GM19351 (cell line): ENCODE measurements around the gene ITPKB.
"Not testable (repeated sequence)": the region's sequence is repeated elsewhere in the genome, so short reads cannot be mapped to it uniquely, and the experiment has no call there.

Source experiments
- ATAC-seq: cut with Tn5 transposase; IDR thresholded peaks from one replicate; pipeline ENCODE4 v1.9.1; 2021; ENCODE audit warnings: mild to moderate bottlenecking, moderate library complexity; ENCODE audit not compliant: unreplicated experiment

The ITPKB gene

DNA sequence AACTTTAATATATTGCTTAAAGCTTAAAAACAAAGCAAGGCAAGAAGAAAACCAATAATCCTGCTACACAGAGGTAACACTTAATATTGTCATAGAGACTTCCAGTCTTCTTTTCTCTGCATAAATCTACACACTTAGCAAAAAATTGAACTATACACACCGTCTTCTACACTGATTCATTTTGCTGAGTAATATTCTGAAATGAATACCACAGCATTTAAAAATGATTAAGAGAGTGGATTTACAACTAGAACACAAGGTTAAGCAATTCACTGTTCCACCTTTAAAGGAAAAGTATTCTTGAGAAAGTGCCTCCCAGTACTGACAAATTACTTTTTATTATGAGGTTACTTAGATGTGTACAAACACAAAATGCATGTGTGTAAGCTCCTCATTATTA lies 22.2 kb upstream of the ITPKB start:
- ATAC-seq, result no peak

DNA sequence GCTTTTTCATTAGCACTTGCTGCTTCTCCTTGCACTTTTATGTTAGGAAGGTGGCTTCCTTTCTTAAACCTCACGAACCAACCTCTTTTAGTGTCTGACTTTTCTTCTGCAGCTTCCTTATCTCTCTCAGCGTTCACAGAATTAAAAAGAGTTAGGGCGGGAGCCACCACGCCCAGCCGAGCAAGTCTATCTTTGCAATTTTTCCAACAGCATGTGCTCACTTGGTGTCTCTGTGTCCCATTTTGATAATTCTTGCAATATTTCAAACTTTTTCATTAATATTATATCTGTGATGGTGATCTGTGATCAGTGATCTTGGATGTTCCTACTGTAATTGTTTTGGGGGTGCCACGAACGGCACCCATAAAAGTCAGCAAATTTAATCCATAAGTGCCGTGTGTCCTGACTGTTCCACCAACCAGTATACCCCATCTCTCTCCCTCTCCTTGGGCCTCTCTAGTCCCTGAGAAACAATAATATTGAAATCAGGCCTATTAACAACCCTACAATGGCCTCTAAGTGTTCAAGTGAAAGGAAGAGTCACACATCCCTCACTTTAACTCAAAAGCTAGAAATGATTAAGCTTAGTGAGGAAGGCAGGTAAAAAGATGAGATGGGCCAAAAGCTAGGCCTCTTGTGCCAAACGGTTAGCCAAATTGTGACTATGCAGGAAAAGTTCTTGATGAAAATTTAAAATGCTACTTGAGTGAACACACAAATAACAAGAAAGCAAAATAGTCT lies 15.9 kb upstream of the ITPKB start:
- no peak for ATAC-seq

DNA sequence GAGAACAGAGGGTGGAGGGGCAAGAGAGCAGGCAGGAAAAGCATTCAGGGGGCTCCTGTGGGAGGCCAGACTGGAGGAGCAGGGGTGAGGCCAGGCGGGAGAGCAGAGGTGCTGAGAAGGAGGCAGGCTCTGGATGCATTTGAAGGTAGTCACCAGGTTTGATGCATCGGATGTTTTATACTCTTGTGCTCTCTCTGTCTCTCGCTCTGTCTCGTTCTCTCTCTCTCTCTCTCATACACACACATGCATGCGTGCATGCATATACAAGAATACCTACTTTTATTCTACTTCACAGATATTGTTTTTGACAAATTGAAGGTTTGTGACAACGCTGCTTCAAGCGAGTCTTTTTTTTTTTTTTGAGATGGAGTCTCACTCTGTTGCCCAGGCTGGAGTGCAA lies 15.0 kb upstream of the ITPKB start:
- no peak for ATAC-seq

DNA sequence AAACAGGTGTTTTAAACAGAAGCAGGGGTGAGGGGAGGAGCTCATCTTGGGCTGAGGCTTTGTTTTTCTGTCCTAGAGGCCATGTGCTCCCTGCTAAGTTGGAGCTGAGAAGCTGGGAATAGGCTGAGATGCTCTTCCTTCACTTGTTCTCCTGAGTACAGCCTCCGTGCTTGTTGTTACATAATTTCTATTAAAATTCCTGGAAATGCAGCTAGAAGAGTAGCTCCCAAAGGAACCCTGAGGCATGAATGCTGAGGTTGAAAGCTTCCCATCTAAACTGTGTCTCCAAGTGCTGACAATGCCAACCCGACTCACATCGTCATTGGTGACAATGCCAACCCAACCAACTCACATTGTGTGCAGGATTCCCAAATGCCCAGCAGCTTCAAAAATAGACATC lies 12.6 kb upstream of the ITPKB start:
- ATAC-seq, result no peak

DNA sequence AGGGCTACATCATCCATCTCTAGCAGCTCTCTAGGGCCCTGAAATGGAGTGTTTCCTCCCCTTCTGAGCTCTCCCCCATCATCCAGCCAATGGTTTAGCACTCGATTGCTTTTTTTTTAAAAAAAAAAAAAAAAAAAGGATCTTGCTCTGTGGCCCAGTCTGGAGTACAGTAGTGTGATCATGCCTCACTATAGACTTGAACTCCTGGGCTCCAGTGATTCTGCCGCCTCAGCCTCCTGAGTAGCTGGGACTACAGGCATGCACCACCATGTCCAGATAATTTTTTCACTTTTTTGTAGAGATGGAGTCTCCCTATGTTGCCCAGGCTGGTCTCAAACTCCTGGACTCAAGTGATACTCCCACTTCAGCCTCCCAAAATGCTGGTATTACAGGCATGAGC lies 12.1 kb upstream of the ITPKB start:
- ATAC-seq, result no peak

DNA sequence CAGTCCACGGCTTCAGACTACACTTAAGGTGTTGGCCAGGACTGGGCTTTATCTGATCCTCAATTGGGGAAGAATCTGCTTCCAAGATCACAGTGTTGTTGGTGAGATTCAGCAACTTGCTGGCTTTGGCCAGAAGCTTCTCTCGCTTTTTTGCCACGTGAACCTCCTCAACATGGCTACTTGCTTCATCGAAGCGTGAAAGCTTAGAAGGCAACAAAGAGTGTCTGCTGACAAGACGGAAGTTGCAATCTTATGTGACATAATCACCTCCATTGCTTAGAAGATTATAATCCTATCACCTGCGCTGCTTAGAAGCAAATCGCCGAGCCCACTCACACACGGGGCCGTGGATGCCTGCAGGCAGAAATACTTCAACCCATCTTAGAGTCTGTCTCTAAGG lies 10.4 kb upstream of the ITPKB start:
- ATAC-seq, result no peak

DNA sequence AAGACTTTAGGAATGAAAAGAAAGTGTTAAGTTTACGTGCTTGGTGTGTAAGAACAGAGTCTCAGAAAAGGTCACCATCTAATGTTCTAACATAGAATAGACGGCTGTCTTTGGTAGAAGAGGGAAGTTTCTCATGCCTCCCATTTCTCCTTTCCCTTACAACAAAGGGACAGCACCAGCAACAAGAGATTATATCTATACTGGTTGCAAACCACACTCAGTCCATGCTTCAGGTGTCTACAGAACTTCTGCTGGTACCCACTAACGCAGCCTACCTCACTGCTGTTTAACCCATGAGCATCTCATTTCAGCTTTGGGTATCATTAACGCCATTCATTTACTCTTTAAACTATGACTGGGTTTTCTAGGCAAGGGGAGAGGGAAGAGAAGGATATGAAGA lies 9.2 kb upstream of the ITPKB start:
- ATAC-seq, result no peak

DNA sequence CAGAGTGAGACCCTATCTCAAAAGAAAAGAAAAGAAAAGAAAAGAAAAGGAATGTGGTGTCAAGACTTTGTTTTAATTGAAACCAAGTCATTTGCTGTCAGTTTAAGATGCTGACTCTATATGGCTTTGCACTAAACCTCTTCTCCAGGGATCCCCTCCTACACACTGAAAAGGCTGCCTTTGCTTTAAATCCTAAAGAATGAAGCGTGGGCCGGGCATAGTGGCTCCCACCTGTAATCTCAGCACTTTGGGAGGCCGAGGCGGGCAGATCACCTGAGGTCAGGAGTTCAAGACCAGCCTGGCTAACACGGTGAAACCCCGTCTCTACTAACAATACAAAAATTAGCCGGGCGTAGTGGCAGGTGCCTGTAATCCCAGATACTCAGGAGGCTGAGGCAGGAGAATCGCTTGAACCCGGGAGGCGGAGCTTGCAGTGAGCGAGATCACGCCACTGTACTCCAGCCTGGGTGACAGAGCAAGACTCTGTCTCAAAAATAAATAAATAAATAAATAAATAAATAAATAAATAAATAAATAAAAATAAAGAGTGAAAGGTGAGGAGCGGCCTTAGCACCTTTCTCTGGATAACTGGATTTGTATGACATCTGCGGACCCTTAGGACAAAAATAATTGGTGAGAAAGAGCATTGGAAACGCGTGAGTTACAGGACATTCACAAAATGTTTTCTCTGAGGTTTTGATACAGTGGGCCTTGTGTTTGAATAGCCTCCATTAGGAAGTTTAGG lies 8.6 kb upstream of the ITPKB start:
- not testable (repeated sequence) for ATAC-seq

DNA sequence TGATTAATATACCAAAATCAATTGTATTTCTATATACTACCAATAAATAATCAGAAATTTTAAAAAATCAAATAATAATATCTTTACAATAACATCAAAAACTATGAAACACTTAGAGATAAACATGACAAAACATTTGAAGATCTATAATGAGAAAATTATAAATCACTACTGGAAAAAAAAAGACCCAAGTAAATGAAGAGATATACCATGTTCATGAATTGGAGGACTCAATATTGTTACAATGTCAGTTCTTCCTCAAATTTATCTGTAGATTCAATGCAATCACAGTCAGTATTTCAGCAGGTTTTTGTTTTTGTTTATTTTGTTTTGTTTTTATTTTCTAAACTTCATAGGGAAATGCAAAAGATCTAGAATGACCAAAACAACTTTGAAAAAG lies 4.2 kb upstream of the ITPKB start:
- no peak for ATAC-seq

DNA sequence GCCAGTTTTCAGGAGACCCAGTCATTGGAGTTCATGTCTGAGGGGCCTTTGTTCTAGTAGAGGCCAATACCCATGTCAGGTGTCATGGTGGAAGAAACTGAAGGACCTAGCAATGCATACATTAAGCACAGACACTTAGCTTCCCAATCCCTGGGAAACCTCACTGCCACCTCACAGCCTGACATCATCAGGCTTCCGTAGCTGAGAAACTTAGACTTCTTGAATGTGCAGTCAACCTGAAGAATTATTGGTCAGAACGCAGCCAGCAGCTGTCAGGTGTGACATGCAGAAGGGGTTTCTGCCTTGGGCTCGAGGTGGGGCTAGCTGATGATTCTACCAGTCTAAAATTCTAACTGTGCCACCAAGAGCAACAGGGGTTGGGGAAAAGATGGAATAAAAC lies 1.9 kb upstream of the ITPKB start:
- ATAC-seq, result no peak

DNA sequence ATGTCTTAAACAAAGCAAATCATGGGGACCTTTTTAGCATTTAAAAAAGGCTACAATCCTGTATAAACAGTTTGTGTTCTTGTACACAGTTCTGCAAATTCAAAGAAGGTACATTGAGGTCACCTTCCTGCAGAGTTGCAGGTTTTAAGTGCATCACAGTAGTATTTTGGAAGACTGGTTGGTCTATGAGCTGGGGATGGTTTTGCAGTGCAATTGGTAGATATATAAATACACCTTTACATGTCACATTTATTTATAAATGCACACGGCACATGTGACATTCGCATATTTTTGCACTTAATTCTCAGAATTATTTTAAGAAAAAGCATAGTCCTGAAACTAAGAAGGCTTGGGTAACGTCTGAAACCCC lies 599 bp upstream of the ITPKB start:
- no peak for ATAC-seq

DNA sequence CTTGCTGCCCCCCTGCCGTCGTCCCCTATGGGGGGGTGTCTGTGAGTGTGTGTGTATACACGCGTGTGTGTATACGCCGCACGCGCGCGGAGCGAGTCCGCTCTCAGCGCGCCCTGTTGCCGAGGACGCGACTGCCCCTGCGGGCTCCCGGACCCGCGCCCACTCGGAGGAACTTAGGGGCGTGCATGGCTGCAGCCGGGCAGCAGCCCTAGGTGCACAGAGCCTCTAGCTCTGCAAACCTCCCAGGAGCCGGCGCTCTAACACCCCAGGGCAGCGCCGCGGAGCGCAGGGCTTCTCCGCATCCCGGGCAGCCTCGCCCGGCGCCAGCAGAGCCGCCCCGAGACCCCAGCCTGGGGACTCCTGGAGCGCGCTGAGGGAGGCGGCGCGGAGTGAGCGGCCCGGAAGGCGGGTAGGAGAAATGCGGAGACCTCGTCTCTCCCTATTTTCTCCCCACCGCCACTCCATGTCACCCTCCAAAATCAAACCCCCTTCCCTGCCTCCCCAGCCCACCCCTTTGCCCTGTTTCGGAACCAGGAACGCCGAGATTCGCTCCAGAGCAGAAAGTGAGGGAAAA lies 574 bp downstream of the ITPKB start:
- peak; percentile 25 for ATAC-seq

DNA sequence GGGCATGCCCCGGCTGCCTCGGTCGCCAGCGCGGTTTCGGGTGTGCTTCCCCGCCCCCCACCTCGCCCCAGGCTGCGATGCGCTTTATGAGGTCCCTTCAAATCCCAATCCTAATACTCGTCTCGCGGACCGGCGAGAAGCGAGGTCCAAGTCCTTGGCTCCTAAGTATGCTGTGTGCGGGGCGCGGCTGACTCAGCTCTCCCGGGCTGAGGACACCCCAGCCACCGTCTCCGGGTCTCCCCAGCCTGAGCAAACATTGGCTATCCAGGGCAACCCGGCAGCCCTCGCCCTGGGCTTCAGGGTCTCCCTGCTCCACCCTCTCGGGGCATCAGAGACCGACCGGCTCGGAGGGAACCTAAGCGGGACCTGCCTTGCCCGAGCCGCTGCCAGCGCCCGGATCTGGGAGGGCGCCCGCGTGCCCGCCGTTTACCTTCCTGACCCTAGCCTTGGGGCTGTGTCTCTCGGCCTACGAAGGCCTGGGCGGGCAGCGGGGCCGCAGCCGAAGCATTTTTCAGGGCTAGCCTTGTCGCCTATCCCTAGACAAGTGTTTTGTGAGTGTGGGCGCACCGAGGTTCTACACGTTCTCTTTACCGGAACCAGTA lies 1.2 kb downstream of the ITPKB start:
- peak; percentile 16 for ATAC-seq

DNA sequence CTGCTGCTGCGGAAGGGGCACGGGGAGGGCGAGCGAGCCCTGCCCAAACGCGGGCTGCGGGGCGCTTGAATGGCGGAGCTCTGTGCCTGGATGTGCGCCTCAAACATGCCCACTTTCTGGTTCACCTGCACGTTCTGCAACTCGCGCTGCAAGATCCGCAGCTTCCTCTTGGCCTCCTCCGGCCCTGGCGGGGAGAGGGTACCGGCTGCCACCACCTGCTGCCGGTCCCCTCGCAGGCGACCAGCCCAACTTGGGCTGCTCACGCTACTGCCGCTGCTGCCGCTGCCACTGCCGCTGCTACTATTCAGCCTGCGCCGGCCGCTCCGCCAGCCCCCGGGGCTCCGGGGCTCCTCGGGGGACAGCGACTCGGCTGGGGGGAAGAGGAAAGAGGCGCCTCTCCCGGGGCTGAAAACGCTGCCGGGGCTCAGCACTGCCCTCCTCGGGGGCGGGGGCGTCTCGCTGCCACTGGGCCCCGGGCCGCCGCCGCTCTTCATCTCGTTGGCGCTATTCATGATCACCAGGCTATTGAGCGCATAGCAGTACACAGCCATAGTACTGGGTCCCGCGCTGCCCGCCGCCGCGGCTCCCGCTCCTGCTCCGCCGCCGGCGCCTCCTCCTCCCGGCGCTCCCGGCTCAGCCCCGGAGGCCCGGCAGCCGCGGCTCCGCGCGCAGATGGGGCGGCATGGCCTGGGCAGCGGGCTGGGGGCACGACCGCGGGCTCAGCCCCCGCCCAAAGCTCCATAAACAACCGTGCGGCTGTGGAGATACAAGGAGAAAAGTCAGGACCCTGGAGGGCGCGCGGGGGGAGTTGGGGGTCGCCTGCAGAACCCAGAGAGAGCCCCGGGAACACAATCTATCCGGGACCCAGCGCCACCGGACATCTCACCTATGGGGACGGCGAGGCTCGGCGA lies 1.9 kb downstream of the ITPKB start:
- peak; percentile 47 for ATAC-seq

DNA sequence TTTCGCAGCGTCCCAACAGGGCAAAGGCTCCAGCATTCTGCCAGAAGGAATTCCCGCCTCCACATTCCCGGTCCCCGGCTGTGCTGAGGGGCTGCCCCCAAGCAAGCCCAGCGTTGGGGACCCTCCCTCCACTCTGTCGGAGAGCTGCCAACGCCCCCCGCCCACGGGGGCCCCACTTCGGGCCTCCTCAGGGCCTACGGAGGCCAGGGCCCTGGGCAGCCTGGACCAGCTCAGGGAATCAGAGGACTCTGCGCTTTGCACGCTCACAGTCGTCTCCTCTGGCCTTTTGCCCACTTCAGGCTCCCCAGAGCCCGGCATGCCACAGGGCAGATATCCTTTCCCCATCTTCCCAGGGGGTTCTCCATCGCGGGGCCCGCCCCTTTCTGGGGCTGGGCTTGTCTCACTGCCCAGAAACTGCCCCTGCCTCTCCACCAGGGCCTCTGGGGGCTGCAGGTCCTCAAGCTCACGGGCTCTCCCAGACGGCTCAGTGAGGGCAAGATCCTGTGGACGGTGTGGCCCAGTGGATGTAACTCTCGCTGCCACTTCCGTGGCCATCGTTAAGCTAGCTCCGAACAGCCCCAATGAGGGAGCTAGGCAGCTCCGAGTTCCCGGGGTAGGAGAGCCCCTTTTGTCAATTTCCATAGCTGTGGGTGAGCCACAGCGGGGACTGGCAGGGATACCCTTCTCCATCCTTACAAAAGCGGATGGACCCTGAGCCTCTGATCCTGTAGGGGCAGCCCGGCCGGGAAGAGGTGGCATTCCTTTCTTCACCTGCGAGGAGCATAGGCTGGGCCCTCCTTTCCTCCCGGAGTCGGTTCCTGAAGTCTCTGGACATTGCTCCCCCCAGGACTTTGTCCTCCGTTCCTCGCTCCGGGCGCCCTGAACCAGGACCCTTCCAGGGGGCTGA lies 2.8 kb downstream of the ITPKB start:
- no peak for ATAC-seq

DNA sequence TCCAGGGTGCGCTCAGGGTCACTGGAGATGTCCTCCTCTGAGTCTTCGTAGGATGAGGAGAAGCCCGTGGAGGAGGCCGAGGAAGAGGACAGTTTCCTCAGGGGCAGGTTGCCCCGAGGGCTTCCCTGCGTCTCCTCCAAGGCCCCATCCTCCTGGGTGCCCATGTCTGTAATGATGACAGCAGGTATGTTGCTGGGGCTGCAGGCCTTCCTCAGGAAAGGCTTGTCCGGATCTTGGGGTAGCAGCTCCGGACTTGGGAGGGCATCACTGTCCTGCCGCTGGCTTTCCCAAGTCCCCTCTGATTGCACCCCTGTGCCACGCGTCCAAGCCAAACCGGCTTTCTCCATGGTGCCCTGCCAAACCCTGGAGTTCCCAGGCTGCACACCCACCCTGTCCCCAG lies 3.5 kb downstream of the ITPKB start:
- ATAC-seq, result no peak

DNA sequence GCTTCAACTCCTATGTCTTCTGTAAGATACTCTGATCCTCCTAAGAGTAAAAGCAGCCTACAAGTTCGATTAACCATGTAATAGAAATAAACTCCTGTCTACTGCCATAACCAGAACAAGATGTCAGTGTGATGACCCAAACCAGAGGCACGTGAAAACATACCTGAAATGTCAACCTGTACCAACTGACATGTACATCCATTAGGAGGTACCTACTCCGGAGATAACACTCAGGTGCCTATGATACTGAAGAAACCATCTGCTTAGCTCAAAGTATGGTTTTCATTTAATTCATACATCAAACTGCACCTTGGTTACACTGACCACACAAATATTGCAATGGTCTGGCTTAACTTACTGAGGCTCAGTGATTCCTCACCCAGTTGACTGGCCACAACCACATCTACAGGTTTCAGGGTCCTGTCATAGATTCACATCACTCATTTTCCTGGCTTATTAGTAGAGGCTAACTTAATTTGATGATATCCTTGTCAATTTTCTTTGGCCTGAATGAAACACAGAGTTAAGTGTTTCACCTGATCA lies 4.4 kb downstream of the ITPKB start:
- ATAC-seq, result no peak

DNA sequence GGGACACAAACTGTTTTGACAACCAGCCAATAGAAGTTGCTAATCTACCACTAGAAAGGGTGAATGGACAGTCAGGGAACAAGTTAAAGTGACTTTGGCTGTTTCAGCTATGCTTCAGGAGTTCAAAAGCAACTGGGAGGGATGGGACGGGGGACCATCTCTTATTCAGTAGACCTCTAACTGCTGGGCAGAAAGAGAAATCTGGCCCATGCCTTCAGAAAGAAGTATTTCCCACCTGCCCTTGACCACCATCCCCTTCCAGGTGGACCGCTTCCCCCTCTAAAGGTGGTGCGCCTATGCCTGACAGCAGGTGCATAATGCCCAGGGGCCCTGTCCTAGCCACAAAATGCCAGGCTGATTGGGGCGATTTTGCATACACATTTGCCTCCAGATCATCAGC lies 5.2 kb downstream of the ITPKB start:
- ATAC-seq, result no peak

DNA sequence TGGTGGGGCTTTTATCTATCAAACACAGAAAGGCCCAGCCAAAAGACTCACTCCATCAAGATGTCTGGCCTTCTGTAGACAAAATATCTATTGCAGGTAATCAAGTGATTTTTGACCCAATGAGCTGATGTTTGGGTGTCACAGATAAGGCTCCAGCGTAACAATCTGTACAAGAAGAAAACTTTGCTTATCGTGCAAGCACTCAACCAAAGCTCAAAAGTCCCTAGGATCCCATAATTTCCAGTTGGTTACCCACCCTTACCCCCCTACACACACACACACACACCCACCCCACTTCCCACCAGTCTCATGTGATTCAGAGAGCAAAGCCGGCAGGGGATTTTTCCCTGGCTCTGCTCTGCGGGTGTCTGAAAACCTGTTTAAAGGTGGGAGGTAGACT lies 5.8 kb downstream of the ITPKB start:
- no peak for ATAC-seq

DNA sequence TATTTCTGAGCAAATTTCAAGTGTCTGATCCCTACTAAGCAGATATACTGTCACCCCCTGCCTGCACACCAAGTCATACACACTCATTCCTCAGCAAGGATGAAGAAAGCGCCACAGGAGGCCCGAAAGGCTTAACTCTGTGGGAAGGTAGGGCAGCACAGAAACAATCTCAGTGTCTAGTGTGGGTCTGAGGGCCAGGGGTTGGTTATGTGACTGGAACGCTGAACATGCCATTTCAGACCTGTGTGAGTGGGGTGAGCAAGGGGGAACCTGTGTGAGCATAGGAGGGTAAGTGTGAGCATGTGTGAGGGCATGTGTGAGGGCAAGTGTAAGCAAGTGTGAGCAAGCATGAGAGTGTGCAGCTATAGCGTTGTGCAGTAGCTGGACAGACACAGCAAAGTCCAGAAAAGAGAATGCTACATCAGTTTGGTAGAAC lies 6.2 kb downstream of the ITPKB start:
- no peak for ATAC-seq
